GM18502 (cell line): ENCODE data around the gene BICDL1.

Experiments
- ATAC-seq: cut with Tn5 transposase; IDR thresholded peaks from one replicate; pipeline ENCODE4 v1.9.1; 2021; ENCODE audit warnings: mild to moderate bottlenecking; ENCODE audit not compliant: unreplicated experiment, poor library complexity

The BICDL1 gene

DNA sequence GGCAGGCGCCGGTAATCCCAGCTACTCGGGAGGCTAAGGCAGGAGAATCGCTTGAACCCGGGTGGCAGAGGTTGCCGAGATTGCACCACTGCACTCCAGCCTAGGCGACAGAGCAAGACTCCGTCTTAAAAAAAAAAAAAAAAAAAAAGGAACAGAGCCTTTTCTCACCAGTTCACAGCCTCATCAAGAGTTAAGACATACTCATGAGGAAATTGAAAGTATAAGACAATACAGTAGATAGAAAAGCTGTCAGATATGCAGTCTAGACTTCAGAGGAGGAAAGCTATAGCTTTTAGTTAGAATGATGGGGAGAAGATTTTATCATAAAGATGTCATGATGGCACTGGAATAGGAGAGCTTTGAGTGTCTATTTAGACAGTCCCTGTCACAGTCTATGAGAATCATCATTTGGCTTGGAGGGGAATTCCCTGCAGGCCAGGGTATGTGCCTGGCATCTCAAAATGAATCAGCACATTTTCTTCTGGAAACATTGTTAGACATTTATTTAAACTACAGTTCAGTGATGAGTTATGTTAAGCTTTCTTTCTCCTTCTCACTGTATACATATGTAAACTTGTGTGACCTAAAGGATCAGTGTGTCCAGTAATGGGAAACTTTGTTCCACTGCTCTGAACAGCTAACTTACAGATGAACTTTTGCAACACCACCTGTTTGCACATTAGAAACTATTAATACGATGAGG is 130.4 kb downstream of the BICDL1 start:
- peak; percentile 19 for ATAC-seq

DNA sequence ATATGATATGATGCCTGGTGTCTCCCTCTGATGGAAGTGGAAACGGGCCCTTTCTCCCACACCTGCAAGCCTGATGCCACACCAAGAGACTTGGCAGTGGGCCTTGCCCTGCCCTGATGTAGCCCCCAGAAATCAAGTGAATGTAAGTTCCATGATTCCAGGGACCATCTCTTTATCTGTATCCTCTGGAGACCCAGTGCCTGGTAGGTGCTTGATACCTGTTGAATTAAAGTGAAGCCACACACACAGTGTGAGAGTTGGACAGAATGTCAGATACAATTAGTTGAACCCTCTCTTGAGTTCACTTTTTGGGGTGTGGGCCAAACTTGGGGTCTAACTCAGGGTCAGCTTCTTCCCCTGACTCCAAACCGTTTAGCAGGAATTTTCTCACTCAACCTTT is 132.3 kb downstream of the BICDL1 start:
- no peak for ATAC-seq

DNA sequence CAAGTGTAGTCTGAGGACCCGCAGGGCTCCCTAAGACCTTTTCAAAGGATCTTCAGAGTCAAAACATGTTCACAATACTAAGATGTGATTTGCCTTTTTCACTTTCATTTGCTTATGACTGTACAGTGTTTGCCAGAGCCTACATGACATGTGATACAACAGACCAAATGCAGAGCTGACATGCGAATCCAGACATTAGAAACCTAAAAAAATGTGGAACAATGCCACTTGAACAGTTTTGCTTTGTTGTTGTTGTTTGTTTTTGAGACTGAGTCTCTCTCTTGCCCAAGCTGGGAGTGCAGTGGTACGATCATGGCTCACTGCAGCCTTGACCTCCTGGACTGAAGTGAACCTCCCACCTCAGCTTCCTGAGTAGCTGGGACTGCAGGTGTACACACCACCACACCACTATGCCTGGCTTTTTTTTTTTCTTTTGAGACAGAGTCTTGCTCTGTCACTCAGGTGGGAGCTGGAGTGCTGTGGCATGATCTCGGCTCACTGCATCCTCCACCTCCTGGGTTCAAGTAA is 132.8 kb downstream of the BICDL1 start:
- peak; percentile 42 for ATAC-seq

DNA sequence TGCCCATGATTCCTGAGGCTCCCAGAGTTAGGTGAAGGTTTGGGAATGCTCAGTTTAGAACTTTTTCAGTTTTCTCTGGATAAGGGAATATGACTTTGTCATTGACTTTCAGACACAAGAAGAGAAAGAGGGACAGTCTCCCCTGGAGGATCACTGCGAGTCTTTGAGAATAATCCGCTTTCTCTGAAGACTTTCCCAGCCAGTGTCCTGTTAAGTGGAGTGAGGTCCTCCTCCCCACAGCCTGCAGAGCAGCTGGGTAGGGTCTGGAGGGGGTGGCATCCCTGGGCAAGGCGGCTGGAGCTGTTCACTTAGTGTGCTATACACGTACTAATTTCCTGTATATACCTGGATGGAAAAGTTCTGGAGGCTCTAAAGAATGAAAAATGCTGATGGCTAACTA is 136.0 kb downstream of the BICDL1 start:
- no peak for ATAC-seq

DNA sequence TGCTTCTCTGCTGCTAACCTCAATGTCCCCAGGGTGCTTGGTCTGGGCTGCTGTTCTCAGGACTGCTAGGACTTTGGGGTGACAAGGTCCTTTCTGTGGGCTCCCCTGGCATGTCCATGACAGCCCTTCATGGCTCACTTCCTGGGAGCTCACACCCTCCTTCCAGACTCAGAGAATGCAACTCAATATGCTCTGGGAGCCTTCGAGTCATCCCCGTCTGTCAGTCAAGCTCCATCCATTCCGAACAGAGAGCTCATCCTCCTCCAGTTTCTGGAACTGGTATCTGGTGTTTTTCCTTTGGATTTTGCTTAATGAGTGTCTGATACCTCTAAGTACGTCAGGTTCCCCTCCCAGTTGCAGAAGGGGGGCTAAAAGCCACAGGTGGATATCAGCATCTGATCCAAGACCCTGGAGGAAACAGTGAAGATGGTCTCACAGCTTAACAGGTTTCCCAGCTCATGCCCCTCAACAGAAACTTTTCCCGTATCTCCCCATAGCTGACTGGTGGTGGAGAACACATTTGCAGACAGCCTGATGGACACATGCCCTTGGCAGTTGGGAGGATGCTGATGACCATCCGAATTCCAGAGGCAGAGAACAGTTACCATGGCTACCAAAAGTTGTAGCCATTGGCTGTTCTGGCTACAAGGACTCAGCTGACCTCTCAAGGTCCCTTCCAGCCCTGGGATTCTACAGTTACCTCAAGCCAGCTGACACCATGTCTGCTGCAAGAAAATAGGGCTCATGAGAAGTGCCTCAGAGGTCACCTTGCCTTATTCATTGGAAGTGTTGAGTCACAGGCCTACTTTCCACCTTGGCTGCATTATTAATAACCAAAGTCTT is 137.0 kb downstream of the BICDL1 start:
- no peak for ATAC-seq

DNA sequence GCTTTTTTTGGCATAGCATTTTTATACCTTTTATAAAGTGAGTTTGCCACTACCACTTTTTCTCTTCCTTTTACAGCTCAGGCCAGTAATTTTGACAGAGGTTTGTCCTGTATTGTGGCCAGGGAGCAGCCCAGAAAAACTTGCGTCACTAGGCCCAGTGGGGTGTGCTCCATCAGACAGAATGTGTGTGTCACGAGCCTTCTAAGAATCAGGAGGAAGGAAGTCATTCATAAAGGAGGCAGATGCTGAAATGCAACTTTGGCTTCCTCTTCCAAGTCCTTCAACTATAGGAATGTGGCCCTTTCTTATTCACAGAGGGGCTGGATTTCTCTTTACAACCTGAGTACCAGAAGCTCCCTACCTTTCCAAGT is 137.6 kb downstream of the BICDL1 start:
- no peak for ATAC-seq

DNA sequence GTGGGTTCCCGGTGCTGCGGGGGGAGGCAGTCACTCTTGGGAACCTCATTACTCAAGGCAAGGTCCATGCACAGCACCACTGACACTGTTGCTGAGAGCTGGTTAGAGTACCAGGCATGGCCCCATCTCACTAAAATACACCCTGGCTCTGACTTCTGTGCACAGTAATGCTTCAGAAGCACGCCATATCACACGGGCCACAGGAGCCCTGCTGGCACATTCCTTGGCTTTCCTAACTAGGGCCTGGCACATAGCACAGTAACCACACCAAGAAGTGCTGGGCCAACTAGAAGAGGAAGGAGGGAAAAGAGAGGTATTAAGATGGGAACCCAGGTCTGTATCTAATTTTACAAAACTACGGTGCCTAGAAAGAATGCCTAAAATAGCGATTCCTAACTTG is 141.0 kb downstream of the BICDL1 start:
- ATAC-seq = no peak

DNA sequence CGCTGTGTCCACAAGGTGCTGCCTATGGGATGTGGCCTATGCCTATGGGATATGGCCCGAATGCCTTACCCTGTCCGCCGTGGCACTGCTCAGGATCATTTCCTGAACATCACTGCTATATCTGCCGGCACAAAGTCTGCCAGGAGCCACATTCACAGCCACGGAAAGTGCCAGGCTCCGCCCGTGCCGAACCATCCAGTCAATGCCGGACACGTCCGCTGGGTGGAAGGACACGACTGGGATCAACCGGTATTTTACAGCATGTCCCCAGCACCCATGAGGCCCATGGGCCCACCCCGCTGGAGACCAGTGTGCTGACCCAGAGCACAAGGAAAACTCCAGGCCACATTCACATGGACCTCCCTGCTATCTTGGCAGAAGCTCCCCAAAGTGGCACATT is 142.1 kb downstream of the BICDL1 start:
- no peak for ATAC-seq

DNA sequence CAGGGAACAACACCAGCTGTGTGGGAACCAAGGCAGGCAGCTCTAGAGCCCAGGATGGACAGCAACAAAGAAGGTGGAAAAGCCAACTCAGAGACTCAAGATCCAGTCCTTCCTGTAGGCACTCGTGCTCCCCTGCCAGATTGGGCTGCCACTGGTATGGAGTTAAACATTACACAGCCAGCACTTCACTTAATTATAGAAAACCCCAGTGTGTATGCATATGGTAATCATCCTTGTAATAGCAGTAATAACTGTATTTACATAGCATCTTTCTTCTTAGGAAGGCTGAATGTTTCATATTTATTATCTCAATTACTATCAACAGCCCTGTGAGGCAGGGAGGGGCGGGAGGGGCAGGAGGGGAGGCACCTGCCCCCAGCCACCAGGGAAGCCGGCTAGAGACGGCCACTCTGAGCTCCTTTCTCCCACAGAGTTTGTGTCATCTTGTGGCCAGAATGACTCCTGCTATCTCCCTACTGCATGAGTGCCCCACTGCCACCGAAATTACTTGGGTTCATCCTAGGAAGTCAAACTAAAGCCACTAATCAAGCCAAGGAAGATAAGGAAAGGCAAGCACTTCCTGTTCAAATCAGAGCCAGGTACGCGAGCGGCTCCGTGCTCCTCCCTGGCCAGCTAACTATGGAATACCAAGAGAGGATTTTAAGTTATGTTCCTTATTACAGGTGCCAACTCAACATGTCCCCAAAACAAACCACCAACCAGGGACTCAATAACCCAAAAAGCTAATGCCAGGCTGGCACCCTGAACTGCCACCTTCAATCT is 143.2 kb downstream of the BICDL1 start:
- ATAC-seq = no peak

DNA sequence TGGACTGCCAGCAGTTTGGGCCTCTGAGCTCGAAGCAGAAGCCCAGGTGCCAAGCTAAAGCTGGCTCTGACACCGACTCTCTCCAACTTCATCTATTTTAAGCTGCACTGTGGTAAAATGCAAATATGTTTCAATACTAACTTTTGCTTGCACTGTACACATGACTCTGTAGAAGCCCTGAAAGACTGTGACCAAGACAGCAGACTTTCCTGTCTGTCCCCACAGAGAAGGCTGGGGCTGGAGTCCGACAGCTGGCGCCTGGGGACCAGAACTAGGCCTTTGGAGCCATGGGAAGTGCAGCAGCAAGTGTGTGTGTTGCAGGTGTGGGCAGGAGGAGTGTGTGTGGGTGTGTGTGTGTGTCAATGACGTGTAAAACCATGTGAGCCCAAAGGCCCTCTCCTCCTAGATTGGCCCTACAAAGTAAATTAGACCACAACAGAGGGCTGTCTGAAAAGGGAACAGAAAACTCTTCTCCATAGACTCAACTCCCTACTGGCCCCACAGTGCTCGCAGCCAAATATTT is 143.9 kb downstream of the BICDL1 start:
- ATAC-seq = peak; percentile 89

DNA sequence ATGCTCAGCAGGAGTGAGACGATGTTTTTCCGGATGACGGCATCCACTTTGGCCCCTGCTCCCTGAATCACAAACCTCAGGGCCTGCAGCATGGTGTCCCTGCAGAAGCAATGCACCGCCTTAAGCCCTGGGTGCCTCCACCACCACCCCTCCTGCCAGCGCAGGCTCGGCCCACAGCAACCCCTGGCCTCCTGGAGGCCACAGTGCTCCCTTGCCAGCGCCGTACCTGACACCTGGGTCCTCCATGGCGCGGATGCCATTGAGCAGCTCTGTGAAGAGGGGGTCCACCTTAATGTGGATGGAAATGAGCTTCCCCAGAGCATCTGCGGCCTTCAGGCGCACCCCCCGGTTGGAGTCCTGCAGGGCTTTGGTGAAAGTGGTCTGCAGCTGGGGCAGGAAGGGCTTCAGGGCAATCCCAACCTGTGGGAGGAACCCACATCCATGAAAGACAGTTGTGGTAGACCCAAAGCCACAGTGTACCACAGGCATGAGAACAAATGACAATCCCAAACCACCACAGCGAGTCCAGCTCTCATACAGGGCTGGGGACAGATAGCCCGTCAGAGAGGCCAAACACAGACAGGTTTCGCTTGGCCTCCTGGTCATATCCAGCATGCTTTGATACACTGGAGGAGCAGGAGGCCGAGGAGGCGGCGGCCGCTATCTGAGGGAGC is 145.4 kb downstream of the BICDL1 start:
- no peak for ATAC-seq

DNA sequence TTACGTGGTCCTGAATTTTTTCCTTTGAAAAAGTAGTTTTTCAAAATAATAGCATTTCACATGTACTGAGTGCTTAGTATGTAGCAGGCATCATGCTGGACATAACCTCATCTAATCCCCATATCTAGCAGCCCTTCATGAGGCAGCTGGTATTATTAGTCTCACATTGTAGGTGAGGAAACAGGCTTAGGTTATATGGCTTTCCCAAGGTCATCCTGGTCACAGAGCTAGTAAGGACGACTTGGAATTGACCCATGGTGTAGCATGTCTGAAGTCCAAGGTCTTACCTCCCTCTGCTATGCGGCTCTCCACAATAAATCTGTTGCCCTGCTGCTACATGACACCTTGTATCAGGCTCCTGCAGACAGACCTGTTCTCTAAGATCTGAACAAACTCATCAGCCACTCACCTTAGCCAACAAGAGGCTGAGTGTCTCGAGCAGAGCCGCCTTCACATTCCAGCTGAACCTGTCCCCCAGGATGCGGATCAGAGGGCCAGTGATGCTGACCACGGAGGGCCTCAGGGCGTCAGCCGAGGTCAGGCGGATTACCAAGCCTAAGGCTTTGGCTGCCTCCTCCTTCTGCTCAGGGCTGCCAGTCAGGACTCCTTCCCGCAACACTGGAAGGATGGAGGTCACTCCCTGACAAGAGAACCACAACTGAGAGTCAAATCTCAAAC is 147.2 kb downstream of the BICDL1 start:
- ATAC-seq = no peak

DNA sequence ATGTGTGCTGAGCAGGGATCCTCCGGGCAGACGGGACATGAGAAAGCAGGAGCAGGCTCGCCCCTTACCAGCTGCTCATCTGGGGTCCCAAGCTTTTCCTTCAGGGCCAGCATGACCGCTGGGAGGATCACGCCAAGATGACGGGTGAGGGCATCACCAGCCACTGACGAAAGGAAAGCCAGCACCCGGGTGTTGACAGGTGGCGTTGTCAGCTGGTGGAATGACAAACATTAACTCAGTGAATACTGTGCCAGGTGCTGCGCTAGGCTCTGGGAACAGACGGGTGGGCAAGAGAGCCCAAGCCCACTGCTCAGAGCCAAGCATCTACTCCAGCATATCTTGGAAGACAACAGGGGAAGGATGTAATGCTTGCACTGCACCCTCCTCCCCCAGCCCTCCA is 148.8 kb downstream of the BICDL1 start:
- ATAC-seq = no peak

DNA sequence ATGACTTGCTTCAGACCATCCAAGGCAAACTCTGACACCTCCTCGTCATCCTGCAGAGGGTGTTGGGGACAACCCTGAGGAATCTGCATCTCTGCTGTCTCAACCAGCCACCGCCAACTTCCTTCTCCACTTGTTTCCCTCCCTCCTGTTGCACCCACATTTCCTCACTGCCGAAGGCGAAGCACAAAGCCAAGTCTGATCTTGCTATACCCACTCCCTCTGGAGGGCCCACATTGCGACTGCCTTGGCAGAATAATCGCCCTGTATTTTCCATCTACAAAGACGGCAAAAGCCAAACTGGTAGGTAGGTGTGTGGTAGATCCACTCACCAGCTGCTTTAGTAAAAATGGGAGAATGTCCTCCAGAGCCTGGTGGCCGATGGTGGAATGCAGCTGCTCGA is 149.3 kb downstream of the BICDL1 start:
- no peak for ATAC-seq

DNA sequence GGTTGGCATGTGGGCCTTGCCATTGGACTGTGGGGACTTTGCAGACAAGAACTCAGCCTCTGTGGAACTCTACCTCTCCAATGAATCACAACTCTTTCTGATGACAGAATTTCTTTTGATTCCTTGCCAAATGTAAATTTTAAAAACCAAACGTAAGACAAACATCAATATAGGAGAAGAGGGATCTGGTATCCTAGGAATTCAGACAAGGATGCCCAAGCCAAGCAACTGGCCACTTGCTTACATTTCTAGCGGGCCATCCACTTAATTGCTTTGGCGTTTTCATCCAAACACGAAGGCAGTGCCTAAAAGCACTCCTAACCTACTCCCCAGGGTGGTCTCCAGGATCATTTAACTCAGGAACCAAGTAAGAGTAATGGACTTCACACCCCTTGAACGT is 150.9 kb downstream of the BICDL1 start:
- no peak for ATAC-seq

DNA sequence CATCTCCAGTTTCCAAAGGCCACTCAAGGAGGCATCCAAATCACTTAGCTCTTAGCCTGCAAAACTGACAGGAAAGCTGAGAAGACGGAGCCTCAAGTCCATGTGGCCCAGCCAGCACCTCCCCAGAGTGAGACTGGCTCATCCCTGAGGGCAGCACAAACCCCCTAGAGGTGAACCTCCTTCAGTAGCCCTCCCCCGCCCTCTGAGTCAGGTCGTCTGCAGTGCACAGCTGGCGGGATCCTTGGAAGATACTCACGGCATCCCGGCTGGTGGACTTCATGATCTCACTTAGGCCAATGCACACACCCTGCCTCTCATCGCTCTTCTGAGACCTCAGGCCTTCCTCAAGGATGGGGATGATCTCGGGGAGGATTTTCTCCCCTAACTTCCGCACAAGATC is 151.6 kb downstream of the BICDL1 start:
- no peak for ATAC-seq

DNA sequence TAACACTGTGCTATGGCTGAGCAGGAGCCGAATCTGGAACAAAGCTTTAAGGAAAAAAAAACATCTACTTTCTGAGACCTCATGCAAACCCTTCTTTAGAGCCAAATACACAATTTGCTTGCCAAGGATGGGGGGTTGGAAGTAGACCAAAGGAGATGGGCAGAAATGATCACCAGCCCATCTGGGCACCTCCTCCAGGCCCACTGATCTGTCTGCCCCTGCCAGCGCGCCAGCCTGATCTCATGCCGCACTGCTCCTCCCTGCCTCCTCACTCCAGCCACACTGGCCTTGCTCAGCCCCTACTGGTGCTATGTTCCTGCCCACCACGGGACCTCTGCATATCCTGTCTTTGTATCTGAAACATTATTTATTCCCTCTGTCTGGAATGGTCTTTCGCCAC is 152.3 kb downstream of the BICDL1 start:
- no peak for ATAC-seq

DNA sequence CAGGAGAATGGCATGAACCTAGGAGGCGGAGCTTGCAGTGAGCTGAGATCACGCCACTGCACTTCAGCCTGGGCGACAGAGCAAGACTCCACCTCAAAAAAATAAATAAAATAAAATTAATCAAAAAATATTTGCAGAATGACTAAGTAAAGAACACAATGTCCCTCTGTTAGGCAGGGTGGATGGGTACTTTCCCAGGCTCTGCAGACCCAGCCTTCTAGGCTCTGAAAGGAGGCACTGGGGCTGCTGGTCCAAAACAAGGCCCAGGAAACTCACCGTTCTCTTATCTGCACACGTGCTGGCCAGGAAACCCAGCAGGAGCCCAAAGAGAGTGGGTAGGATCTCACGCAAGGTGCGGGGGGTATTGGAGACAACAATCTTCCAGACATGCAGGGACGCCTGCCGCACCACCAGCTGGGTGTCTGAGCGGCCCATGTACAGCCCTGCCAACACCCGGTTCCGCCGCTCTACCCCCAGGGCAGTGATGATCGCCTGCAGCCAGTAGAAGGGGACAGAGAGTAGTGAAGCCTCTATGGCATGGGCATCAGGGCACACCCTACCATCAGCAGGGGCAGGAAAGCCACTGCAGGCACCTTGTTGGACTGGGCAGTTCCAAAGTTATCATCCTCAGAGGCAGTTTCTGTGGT is 153.3 kb downstream of the BICDL1 start:
- no peak for ATAC-seq
